GM18517 (cell line): ENCODE results near the gene SEC14L1.

Experiments
- ATAC-seq: cut with Tn5 transposase; IDR thresholded peaks from one replicate; pipeline ENCODE4 v1.9.1; 2021; ENCODE audit warnings: mild to moderate bottlenecking, moderate library complexity; ENCODE audit not compliant: unreplicated experiment

SEC14L1 gene

GRCh38 chr17:77160875-77161530 lies 20.2 kb downstream of the SEC14L1 start:
- no peak for ATAC-seq

- no peak for ATAC-seq
Measured at GRCh38 chr17:77161953-77162352, 21.2 kb downstream of the SEC14L1 start.

GRCh38 chr17:77163001-77163400 lies 22.2 kb downstream of the SEC14L1 start:
- ATAC-seq = no peak

- no peak for ATAC-seq
Measured at GRCh38 chr17:77163511-77164280, 22.9 kb downstream of the SEC14L1 start.

GRCh38 chr17:77164483-77165091 lies 23.8 kb downstream of the SEC14L1 start:
- no peak for ATAC-seq

GRCh38 chr17:77165577-77165976 lies 24.8 kb downstream of the SEC14L1 start:
- ATAC-seq = no peak

- no peak for ATAC-seq
Measured at GRCh38 chr17:77167472-77168306, 26.9 kb downstream of the SEC14L1 start.

- ATAC-seq = no peak
Measured at GRCh38 chr17:77173104-77173503, 32.3 kb downstream of the SEC14L1 start.

- no peak for ATAC-seq
Measured at GRCh38 chr17:77174928-77175661, 34.3 kb downstream of the SEC14L1 start.

- ATAC-seq = no peak
Measured at GRCh38 chr17:77177002-77177741, 36.4 kb downstream of the SEC14L1 start.

GRCh38 chr17:77178050-77178449 lies 37.3 kb downstream of the SEC14L1 start:
- no peak for ATAC-seq

GRCh38 chr17:77178563-77178962 lies 37.8 kb downstream of the SEC14L1 start:
- no peak for ATAC-seq

- ATAC-seq = no peak
Measured at GRCh38 chr17:77180503-77181357, 40.0 kb downstream of the SEC14L1 start.

GRCh38 chr17:77182205-77183172 lies 41.7 kb downstream of the SEC14L1 start:
- ATAC-seq = no peak

- no peak for ATAC-seq
Measured at GRCh38 chr17:77184474-77184873, 43.7 kb downstream of the SEC14L1 start.

GRCh38 chr17:77185137-77185536 lies 44.4 kb downstream of the SEC14L1 start:
- ATAC-seq = no peak

- ATAC-seq = no peak
Measured at GRCh38 chr17:77186141-77186604, 45.4 kb downstream of the SEC14L1 start.
